Measurements from ENCODE around the gene ARRDC3. TPM values are rescaled to one million over a fixed set of nuclear protein-coding genes. Genes with fewer than 3 reads are reported as not detected.

ARRDC3 gene
- total and polyA plus RNA-seq, 9 of the 15 experiments (the other 6 are each of a cell fraction or from before 2014, with no cell fraction given): 15.3 to 58.1 (median 39.4) TPM

GRCh38 chr5:91331705-91332104 lies 51.4 kb downstream of the ARRDC3 start (continued):
- no peak for TF ChIP-seq ZNF398 (CRISPR knock-in tag; IDR thresholded peaks at IDR 0.05)
- no peak for TF ChIP-seq THRAP3 (IDR thresholded peaks at IDR 0.05; ENCODE audit: borderline replicate concordance)
- TF ChIP-seq NCOA2 (IDR thresholded peaks at IDR 0.05; ENCODE audit: partially characterized antibody in 2 of 2): no peak
- no peak for TF ChIP-seq MEF2D (tag; conservative IDR thresholded peaks at IDR 0.05; ENCODE audit: low read depth)

DNA sequence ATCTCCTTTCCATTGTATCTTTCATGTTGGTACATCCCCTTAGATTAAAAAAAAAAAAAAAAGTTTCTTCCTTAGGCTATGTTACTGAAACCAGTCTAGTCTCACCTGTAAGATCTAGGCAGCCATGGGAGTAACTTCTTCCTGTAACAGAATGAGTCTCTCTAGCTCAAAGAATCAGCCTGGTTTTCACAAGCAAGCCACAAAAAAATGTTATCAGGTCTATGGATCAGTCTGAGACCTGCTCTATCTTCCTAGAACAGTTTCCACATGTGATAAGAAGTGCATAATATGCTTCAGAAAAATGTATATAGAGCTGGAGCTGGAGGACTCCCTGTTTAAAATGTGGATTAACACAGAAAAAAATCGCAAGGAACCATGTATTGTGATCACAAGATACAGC lies 53.8 kb downstream of the ARRDC3 start:
- Histone ChIP-seq H3K27ac (ENCODE audit: extremely low read depth, low read depth, low read length) (no peak overlapping the region), H3K36me3 (ENCODE audit: control insufficient read depth, insufficient read depth, low read length) (no peaks in the 10 kb centered on the region), H4K20me1 (replicated peaks; ENCODE audit: control insufficient read depth, insufficient read depth, low read length) (no peaks in the 10 kb centered on the region), H2AFZ (ENCODE audit: low read depth, low read length) (peak overlapping the region; percentile 30; the same call in 1 of the 2 replicates), H3K4me1 (replicated peaks in 1 of 2; ENCODE audit: control insufficient read depth in 2 of 2, insufficient read depth in 2 of 2, low read length in 2 of 2) (peaks cover 0 to 29% of the 10 kb centered on the region in 2 experiments; a peak in 3 of 5 replicates), H3K9me3 (replicated peaks; ENCODE audit: control insufficient read depth, insufficient read depth, low read depth, low read length) (no peaks in the 10 kb centered on the region), H3K79me2 (ENCODE audit: control insufficient read depth, insufficient read depth, low read length) (no peaks in the 10 kb centered on the region), H3K9ac (ENCODE audit: insufficient read depth in 1 of 2, low read depth in 2 of 2, low read length in 2 of 2) (no peak overlapping the region; a peak in 1 of 4 replicates), H3K4me2 (ENCODE audit: insufficient read depth, low read length) (no peak overlapping the region), H3K27me3 (ENCODE audit: control insufficient read depth in 2 of 2, insufficient read depth in 2 of 2, low read length in 2 of 2) (no peaks in the 10 kb centered on the region), H3K9me1 (ENCODE audit: control insufficient read depth, insufficient read depth, low read length) (no peaks in the 10 kb centered on the region), H3K4me3 (no peak overlapping the region)
- intact Hi-C loops (cut with micrococcal nuclease): loop anchor here (1.0 kb wide), 1 partner anchor 15 kb away; no protein-coding TSS in a partner anchor
- WGBS (ENCODE audit: insufficient coverage, low coverage, missing lambda C conversion rate): 14% methylated on average over 1 of the region's 1 CpG
- ChIA-PET CTCF (ENCODE audit: low intra/inter-chr PET ratio) (no interaction called here), POLR2A (interaction anchor here (0.8 to 2.5 kb wide), 6 partner anchors 11 to 54 kb away, joined by 3 to 6 read pairs (median 4); partner anchors contain the start of gene ARRDC3)
- ATAC-seq (no peak), DNase-seq (ENCODE audit: extremely low read depth in 1 of 4, low spot score in 3 of 4) (peak in 1 of 4 experiments; percentile 16), FAIRE-seq (peak; percentile 54)
- BruUV-seq (replicated peaks): no TSS peak
- in situ Hi-C loops (cut with MboI): no loop called here
- no peak for TF ChIP-seq CCAR2 (IDR thresholded peaks at IDR 0.05; ENCODE audit: low read depth, low read length)
- TF ChIP-seq JUND (IDR thresholded peaks at IDR 0.05; ENCODE audit: borderline replicate concordance, low read depth, low read length): peak; percentile 8; the same call in 1 of the 2 replicates
- TF ChIP-seq JUND (tag; IDR thresholded peaks at IDR 0.05; ENCODE audit: borderline replicate concordance, low read depth, low read length): no peak
- TF ChIP-seq FOXJ3 (CRISPR knock-in tag; IDR thresholded peaks at IDR 0.05): no peak
- no peak for TF ChIP-seq U2AF2 (optimal IDR thresholded peaks at IDR 0.05; ENCODE audit: low read depth, low read length)
- TF ChIP-seq FOSL1 (tag; conservative IDR thresholded peaks at IDR 0.05): peak; percentile 33; the same call in 1 of the 2 replicates
- no peak for TF ChIP-seq EP300 (IDR thresholded peaks at IDR 0.05; ENCODE audit: low read length)
- TF ChIP-seq, protein P1, sequence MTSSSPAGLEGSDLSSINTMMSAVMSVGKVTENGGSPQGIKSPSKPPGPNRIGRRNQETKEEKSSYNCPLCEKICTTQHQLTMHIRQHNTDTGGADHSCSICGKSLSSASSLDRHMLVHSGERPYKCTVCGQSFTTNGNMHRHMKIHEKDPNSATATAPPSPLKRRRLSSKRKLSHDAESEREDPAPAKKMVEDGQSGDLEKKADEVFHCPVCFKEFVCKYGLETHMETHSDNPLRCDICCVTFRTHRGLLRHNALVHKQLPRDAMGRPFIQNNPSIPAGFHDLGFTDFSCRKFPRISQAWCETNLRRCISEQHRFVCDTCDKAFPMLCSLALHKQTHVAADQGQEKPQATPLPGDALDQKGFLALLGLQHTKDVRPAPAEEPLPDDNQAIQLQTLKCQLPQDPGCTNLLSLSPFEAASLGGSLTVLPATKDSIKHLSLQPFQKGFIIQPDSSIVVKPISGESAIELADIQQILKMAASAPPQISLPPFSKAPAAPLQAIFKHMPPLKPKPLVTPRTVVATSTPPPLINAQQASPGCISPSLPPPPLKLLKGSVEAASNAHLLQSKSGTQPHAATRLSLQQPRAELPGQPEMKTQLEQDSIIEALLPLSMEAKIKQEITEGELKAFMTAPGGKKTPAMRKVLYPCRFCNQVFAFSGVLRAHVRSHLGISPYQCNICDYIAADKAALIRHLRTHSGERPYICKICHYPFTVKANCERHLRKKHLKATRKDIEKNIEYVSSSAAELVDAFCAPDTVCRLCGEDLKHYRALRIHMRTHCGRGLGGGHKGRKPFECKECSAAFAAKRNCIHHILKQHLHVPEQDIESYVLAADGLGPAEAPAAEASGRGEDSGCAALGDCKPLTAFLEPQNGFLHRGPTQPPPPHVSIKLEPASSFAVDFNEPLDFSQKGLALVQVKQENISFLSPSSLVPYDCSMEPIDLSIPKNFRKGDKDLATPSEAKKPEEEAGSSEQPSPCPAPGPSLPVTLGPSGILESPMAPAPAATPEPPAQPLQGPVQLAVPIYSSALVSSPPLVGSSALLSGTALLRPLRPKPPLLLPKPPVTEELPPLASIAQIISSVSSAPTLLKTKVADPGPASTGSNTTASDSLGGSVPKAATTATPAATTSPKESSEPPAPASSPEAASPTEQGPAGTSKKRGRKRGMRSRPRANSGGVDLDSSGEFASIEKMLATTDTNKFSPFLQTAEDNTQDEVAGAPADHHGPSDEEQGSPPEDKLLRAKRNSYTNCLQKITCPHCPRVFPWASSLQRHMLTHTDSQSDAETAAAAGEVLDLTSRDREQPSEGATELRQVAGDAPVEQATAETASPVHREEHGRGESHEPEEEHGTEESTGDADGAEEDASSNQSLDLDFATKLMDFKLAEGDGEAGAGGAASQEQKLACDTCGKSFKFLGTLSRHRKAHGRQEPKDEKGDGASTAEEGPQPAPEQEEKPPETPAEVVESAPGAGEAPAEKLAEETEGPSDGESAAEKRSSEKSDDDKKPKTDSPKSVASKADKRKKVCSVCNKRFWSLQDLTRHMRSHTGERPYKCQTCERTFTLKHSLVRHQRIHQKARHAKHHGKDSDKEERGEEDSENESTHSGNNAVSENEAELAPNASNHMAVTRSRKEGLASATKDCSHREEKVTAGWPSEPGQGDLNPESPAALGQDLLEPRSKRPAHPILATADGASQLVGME (CRISPR knock-in tag; IDR thresholded peaks at IDR 0.05): no peak
- TF ChIP-seq HNRNPL (IDR thresholded peaks at IDR 0.05; ENCODE audit: low read depth, low read length): no peak
- no peak for TF ChIP-seq DNMT1 (IDR thresholded peaks at IDR 0.05)
- no peak for TF ChIP-seq ZNF41 (CRISPR knock-in tag; conservative IDR thresholded peaks at IDR 0.05)
